GM13977 (cell line): ENCODE measurements around the gene GCDH.

Experiments
- DNase-seq: peaks from one replicate; pipeline ENCODE4 v3.0.0; 2012; ENCODE audit warnings: low spot score
- CTCF ChIP-seq: IDR thresholded peaks from 2 replicates; pipeline ENCODE4 v1.5.1; 2012; ENCODE audit warnings: mild to moderate bottlenecking, control low read depth; ENCODE audit not compliant: insufficient read depth; ENCODE audit errors: extremely low read depth, missing control alignments
- in situ Hi-C: fragments of 300-500 bp; cut with MboI; formaldehyde crosslinking; loops from one replicate; pipeline ENCODE4 v1.12.0; 2022; ENCODE audit warnings: low sequenced_read_pairs, low pct_unique_long_range_greater_than_20kb, mixed read lengths, inconsistent platforms; ENCODE audit not compliant: unreplicated experiment

GCDH gene

GRCh38 chr19:12872941-12873890 is 17.7 kb upstream of the GCDH start:
- TF ChIP-seq CTCF = no peak
- in situ Hi-C loops = no loop called here
- peak; percentile 64 for DNase-seq

- in situ Hi-C loops = no loop called here
- DNase-seq = no peak
- TF ChIP-seq CTCF = no peak
Observed at GRCh38 chr19:12873891-12874745, 16.8 kb upstream of the GCDH start.

- DNase-seq = no peak
- TF ChIP-seq CTCF = no peak
- in situ Hi-C loops = no loop called here
Observed at GRCh38 chr19:12875086-12875485, 15.9 kb upstream of the GCDH start.

GRCh38 chr19:12880551-12881171 is 10.3 kb upstream of the GCDH start:
- in situ Hi-C loops = no loop called here
- peak; percentile 63 for DNase-seq

GRCh38 chr19:12881172-12881808 is 9.7 kb upstream of the GCDH start, which contains the start of gene DNASE2:
Gene DNASE2 (minus strand): TSS chr19:12881449. CDS start chr19:12881375, 74 bp downstream.
- in situ Hi-C loops = no loop called here
- peak; percentile 98 for DNase-seq
- TF ChIP-seq CTCF = no peak

More at GRCh38 chr19:12880551-12881171, 10.3 kb upstream of the GCDH start:
- TF ChIP-seq CTCF = no peak

- in situ Hi-C loops = no loop called here
- no peak for DNase-seq
- TF ChIP-seq CTCF = no peak
Observed at GRCh38 chr19:12882589-12882988, 8.4 kb upstream of the GCDH start.
